Erythroblast (primary cell): ENCODE measurements around the gene UBE3B.

Experiments used
- GATA1 ChIP-seq: IDR thresholded peaks from 2 replicates; pipeline ENCODE4 v1.6.1; 2011; ENCODE audit warnings: low read depth, mild to moderate bottlenecking, control low read depth, low read length, moderate library complexity
- POLR2A ChIP-seq: IDR thresholded peaks from 2 replicates; pipeline ENCODE4 v1.6.1; 2011; ENCODE audit warnings: mild to moderate bottlenecking, low read length

- no peak for TF ChIP-seq POLR2A
- no peak for TF ChIP-seq GATA1
These were observed 63.3 kb downstream of the UBE3B start for GRCh38 chr12:109540526-109541412.
